ENCODE measurements around the gene TENT5C.

The TENT5C gene

DNA sequence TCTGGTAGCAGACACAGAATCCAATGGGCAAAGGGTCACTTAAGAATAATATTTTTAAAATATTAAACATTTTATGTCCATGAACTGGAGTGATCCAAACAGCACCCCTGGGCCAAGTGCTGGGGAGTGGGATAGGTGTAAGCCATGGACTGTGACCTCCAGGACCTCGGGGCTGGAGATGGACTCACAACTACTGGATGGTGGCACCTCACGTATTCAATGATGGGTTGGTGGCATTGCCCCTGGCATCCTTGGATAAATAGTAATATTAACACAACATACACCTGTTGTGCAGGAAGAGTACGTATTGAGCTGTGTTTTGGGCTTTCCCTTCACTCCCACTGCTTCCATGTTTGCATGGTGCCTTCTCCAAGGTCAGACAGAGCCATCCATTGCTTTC lies 39.3 kb upstream of the TENT5C start:
- no peak for TF ChIP-seq CTCF (IDR thresholded peaks at IDR 0.05; ENCODE audit: low read depth, low read length, missing control alignments)
- no peak for DNase-seq (ENCODE audit: low read depth)
- in situ Hi-C loops (cut with HindIII; ENCODE audit: low sequenced_read_pairs), result no loop called here
- no peak overlapping the region for H3K4me3 ChIP-seq (ENCODE audit: low read depth, low read length)

DNA sequence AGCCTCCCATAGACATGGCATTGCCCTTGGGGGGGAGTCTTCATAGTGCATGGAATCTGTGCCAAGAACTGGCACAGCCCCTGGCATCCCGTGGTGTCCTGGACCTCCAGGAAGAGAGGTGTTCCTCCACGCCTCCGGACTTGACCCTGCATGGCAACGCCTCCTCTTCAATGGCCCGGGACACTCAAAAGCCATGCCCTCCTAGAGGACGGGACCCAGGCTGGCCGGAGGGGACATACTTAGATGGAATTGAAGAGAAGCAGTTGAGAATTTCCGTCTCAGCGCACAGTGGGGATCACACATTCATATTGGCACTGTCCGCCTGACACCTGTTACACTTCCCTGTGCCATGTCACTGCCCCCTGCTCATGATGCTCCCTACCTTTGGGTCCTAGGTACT lies 38.4 kb upstream of the TENT5C start:
- DNase-seq (ENCODE audit: low read depth), result no peak
- no peak overlapping the region for H3K4me3 ChIP-seq (ENCODE audit: low read depth, low read length)
- TF ChIP-seq CTCF (IDR thresholded peaks at IDR 0.05; ENCODE audit: low read depth, low read length, missing control alignments), result no peak
- in situ Hi-C loops (cut with HindIII; ENCODE audit: low sequenced_read_pairs), result no loop called here

DNA sequence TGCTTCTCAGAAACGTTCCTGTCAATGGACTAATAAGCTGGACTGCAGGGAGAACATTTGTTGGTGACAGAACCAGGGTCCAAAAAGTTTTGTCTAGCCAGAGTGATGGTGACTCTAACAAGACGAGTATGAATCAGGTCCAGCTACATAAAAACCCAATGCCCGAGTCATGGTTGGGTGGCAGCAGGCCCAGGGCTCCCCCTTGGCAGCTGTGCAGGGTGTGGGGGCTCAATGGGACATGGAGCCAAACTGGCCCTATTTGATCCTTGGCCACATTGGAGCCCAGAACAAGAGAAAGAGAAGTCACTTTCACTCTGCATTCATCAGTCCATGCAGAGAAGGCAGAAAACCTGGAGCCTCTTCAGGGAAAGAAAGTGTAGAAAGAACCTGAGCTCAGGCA lies 37.9 kb upstream of the TENT5C start:
- H3K4me3 ChIP-seq (ENCODE audit: low read depth, low read length), result no peak overlapping the region
- DNase-seq (ENCODE audit: low read depth), result no peak
- TF ChIP-seq CTCF (IDR thresholded peaks at IDR 0.05; ENCODE audit: low read depth, low read length, missing control alignments), result no peak
- in situ Hi-C loops (cut with HindIII; ENCODE audit: low sequenced_read_pairs), result no loop called here

GRCh38 chr1:117568999-117569398 lies 36.8 kb upstream of the TENT5C start:
- H3K4me3 ChIP-seq (ENCODE audit: low read depth, low read length), result no peak overlapping the region
- DNase-seq (ENCODE audit: low read depth), result no peak
- TF ChIP-seq CTCF (IDR thresholded peaks at IDR 0.05; ENCODE audit: low read depth, low read length, missing control alignments), result no peak
- in situ Hi-C loops (cut with HindIII; ENCODE audit: low sequenced_read_pairs), result no loop called here

- no peak overlapping the region for H3K4me3 ChIP-seq (ENCODE audit: low read depth, low read length)
- TF ChIP-seq CTCF (IDR thresholded peaks at IDR 0.05; ENCODE audit: low read depth, low read length, missing control alignments), result no peak
- in situ Hi-C loops (cut with HindIII; ENCODE audit: low sequenced_read_pairs), result no loop called here
- no peak for DNase-seq (ENCODE audit: low read depth)
Measured at GRCh38 chr1:117569856-117570255, 36.0 kb upstream of the TENT5C start.

- H3K4me3 ChIP-seq (ENCODE audit: low read depth, low read length), result no peak overlapping the region
- TF ChIP-seq CTCF (IDR thresholded peaks at IDR 0.05; ENCODE audit: low read depth, low read length, missing control alignments), result no peak
- no peak for DNase-seq (ENCODE audit: low read depth)
- in situ Hi-C loops (cut with HindIII; ENCODE audit: low sequenced_read_pairs), result no loop called here
Measured at GRCh38 chr1:117570988-117571409, 34.8 kb upstream of the TENT5C start.

GRCh38 chr1:117571496-117571895 lies 34.4 kb upstream of the TENT5C start:
- in situ Hi-C loops (cut with HindIII; ENCODE audit: low sequenced_read_pairs), result no loop called here
- TF ChIP-seq CTCF (IDR thresholded peaks at IDR 0.05; ENCODE audit: low read depth, low read length, missing control alignments), result no peak
- DNase-seq (ENCODE audit: low read depth), result no peak
- no peak overlapping the region for H3K4me3 ChIP-seq (ENCODE audit: low read depth, low read length)

Measured in astrocyte of the cerebellum (primary cell).